ENCODE data around the gene SHQ1.
"Not testable (repeated sequence)": the region's sequence is repeated elsewhere in the genome, so short reads cannot be mapped to it uniquely, and the experiment has no call there.

The SHQ1 gene

DNA sequence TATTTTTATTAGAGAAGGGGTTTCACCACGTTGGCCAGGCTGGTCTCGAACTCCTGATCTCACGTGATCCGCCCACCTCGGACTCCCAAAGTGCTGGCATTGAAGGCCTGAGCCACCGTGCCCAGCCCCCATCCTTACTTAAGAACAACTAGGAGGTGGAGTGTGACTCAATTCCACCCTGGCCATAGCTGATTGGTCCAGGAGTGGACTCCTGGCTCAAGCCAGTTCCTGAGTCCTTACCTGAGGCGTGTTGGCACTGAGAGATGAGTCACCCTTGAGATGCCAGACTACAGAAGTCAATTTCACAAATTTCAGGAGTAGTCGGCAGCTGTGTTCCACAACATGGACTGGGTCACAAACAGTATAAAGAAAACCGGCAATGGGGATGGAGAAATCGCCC, 124.2 kb downstream of the SHQ1 start:
- H3K4me3 ChIP-seq (ENCODE audit: low read depth, low read length), result no peak overlapping the region
- no peak for DNase-seq (ENCODE audit: low read depth)
- TF ChIP-seq, protein P1, sequence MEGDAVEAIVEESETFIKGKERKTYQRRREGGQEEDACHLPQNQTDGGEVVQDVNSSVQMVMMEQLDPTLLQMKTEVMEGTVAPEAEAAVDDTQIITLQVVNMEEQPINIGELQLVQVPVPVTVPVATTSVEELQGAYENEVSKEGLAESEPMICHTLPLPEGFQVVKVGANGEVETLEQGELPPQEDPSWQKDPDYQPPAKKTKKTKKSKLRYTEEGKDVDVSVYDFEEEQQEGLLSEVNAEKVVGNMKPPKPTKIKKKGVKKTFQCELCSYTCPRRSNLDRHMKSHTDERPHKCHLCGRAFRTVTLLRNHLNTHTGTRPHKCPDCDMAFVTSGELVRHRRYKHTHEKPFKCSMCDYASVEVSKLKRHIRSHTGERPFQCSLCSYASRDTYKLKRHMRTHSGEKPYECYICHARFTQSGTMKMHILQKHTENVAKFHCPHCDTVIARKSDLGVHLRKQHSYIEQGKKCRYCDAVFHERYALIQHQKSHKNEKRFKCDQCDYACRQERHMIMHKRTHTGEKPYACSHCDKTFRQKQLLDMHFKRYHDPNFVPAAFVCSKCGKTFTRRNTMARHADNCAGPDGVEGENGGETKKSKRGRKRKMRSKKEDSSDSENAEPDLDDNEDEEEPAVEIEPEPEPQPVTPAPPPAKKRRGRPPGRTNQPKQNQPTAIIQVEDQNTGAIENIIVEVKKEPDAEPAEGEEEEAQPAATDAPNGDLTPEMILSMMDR (IDR thresholded peaks at IDR 0.05; ENCODE audit: low read depth, low read length, missing control alignments), result no peak

DNA sequence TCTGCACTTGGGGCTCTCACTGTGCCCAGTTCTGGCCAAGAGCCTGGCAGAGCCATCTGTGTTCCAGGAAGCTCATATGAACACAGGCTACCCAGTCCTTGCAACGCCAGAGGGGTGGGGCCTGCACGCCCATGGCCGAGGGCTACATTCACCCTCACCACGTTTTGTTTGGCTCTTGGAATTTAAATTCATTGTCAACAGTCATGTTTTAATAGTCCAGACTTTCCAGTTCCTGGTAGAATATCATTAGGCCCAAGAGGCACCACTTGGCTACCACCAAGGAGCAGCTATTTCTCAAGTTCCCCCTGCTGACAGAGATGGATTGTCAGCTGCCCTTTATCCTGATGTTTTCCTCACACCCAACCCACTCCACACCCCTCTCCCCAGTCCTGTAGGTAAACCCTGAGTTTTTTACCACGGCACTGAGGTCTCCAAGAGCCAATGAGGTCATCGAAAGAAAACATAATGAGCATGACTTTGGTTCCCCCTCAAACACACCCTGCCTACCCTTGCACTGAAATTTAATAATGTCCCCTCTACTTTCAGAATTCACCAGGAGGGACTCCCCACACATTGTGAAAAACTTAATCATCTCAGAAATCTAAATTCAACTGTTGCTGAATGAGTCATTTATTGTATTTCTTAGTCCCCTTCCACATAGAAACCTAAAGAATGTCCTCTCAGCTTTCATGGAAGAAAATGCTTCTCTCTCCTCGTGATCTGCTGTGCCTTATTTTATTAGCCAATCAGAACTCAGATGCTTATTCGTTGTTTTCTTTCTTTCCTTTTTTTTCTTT, 125.1 kb downstream of the SHQ1 start:
- no peak for DNase-seq (ENCODE audit: low read depth)

DNA sequence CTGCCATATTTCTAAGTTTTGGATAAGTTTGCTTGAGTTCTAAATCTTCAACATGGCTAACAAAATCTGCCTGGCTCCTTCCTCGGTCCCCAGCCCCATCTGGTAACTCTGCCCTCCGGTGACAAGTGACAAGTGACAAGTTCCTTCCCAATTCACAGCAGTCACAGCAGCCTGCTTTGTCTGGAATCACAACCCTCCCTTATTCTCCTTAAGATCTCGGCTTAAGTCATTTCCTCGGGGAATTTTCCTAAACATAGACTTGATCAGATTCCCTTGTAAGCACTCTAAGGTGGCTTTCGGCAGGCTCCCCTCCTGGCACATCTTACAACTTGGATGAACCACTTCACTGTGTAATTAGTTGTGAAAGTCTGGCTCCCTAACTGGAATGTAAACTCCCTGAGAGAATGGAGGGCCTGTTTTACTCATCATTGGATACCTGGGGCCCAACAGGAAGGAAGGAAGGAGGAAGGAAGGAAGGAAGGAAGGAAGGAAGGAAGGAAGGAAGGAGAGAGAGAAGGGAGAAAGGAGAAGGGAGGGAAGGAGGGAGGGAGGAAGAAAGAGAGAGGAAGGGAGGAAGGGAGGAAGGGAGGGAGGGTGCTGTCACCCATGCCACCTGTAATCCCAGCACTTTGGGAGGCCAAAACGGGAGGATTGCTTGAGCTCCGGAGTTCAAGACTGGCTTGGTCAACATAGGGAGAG, 126.4 kb downstream of the SHQ1 start:
- no peak for DNase-seq (ENCODE audit: low read depth)
- no peak overlapping the region for H3K4me3 ChIP-seq (ENCODE audit: low read depth, low read length)
- TF ChIP-seq, protein P1 (IDR thresholded peaks at IDR 0.05; ENCODE audit: low read depth, low read length, missing control alignments), result no peak

More for the DNA sequence above, 125.1 kb downstream of the SHQ1 start:
- TF ChIP-seq, protein P1 (IDR thresholded peaks at IDR 0.05; ENCODE audit: low read depth, low read length, missing control alignments), result no peak
- H3K4me3 ChIP-seq (ENCODE audit: low read depth, low read length), result no peak overlapping the region

DNA sequence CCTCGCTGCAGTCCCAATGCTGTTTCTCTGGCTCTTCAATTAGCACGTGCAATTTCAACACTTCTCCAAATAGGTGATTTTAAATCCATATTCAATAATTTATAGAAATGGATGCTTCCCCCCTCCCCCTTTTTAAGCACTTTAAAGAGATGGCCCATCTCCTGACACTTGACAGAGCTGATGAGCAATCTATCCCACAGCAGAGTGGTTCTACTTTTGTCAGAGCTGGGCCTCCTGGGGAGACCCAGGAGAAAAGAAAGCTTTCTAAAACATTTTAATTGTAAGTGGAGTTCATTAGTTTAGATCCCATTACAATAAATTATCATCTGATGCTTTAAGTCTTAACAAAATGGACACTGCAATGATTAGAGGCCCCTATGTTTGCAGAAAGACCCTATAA, 127.7 kb downstream of the SHQ1 start:
- no peak for DNase-seq (ENCODE audit: low read depth)
- H3K4me3 ChIP-seq (ENCODE audit: low read depth, low read length), result no peak overlapping the region
- TF ChIP-seq, protein P1 (IDR thresholded peaks at IDR 0.05; ENCODE audit: low read depth, low read length, missing control alignments), result no peak

DNA sequence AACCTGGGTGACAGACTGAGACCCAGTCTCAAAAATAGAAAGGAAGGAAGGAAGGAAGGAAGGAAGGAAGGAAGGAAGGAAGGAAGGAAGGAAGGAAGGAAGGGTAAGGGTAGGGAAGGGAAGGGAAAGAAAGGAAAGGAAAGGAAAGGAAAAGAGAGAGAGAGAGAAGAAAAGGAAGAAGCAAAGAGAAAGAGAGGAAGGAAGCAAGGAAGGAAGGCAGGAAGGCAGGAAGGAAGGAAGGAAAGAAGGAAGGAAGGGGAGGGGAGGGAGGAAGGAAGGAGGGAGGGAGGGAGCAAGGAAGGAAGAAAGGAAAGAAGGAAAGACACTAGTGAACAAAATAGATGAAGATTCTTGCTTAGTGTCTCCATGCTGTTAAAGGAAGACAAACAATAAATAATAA, 129.1 kb downstream of the SHQ1 start:
- H3K4me3 ChIP-seq (ENCODE audit: low read depth, low read length), result no peak overlapping the region
- no peak for DNase-seq (ENCODE audit: low read depth)
- TF ChIP-seq, protein P1 (IDR thresholded peaks at IDR 0.05; ENCODE audit: low read depth, low read length, missing control alignments), result no peak

DNA sequence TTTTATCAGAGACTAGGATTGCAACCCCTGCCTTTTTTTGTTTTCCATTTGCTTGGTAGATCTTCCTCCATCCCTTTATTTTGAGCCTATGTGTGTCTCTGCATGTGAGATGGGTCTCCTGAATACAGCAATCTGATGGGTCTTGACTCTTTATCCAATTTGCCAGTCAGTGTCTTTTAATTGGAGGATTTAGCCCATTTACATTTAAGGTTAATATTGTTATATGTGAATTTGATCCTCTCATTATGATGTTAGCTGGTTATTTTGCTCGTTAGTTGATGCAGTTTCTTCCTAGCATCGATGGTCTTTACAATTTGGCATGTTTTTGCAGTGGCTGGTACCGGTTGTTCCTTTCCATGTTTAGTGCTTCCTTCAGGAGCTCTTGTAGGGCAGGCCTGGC, 134.1 kb downstream of the SHQ1 start:
- H3K4me3 ChIP-seq (ENCODE audit: low read depth, low read length); DNase-seq (ENCODE audit: low read depth): not testable (repeated sequence)

DNA sequence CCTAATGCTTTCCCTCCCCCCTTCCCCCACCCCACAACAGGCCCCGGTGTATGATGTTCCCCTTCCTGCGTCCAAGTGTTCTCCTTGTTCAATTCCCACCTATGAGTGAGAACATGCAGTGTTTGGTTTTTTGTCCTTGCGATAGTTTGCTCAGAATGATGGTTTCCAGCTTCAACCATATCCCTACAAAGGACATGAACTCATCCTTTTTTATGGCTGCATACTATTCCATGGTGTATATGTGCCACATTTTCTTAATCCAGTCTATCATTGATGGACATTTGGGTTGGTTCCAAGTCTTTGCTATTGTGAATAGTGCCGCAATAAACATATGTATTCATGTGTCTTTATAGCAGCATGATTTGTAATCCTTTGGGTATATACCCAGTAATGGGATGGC, 137.8 kb downstream of the SHQ1 start:
- not testable (repeated sequence) for DNase-seq (ENCODE audit: low read depth); H3K4me3 ChIP-seq (ENCODE audit: low read depth, low read length)

DNA sequence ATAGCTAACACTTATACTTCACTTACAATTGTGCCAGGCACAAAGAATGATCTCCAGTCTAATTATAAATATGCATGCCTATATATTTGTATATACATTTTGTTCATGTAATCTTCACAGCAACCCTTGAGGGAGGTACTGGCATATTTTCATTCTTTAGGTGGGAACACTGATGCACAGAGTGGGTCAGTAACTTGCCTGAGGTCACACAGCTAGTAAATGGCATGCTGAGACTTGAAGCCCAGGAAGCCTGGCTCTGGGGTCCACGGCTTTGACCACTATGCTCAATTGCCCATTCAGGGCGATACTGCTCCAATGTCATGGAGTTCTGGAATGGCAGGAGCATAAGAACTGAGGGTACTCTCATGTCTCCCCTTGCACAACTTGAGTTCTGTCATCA, 139.8 kb downstream of the SHQ1 start:
- DNase-seq (ENCODE audit: low read depth), result no peak
- H3K4me3 ChIP-seq (ENCODE audit: low read depth, low read length), result no peak overlapping the region
- TF ChIP-seq, protein P1 (IDR thresholded peaks at IDR 0.05; ENCODE audit: low read depth, low read length, missing control alignments), result no peak
